Neural cell (in vitro differentiated cells): Measurements from ENCODE around the gene OR51E2. TPM values are rescaled to one million over a fixed set of nuclear protein-coding genes. Genes with fewer than 3 reads are reported as not detected.

Source experiments
- H2AFZ ChIP-seq: fragments of 200-600, 300-800 bp; sonication (generic), shearing (Covaris generic); 2 replicates; pipeline ENCODE4 v1.6.0; 2014; ENCODE audit warnings: low read depth, mild to moderate bottlenecking, antibody characterized with exemption, low read length, moderate library complexity
- H3F3A ChIP-seq: fragments of 200-600 bp; shearing (Covaris generic); 2 replicates; pipeline ENCODE4 v1.6.1; 2016; ENCODE audit warnings: mild to moderate bottlenecking, moderate library complexity, mixed read lengths, antibody characterized with exemption, low read length; ENCODE audit not compliant: insufficient read depth, poor library complexity, severe bottlenecking
- H3K27ac ChIP-seq: fragments of 200-600, 300-800 bp; sonication (generic), shearing (Covaris generic); 2 replicates; pipeline ENCODE4 v1.5.1; 2014; ENCODE audit warnings: mild to moderate bottlenecking, low read length, moderate library complexity
- H3K27me3 ChIP-seq: fragments of 300-800, 200-600 bp; sonication (generic), shearing (Covaris generic); 2 replicates; pipeline ENCODE4 v1.6.0; 2014; ENCODE audit warnings: mild to moderate bottlenecking, low read depth, low read length, moderate library complexity; ENCODE audit not compliant: insufficient read depth
- H3K36me3 ChIP-seq: fragments of 300-800, 200-600 bp; sonication (generic), shearing (Covaris generic); 2 replicates; pipeline ENCODE4 v1.5.1; 2014; ENCODE audit warnings: mild to moderate bottlenecking, antibody characterized with exemption, low read length, moderate library complexity; ENCODE audit not compliant: insufficient read depth
- H3K4me2 ChIP-seq: fragments of 300-800, 200-600 bp; sonication (generic), shearing (Covaris generic); 2 replicates; pipeline ENCODE4 v1.6.0; 2014; ENCODE audit warnings: mild to moderate bottlenecking, low read length
- H3K4me3 ChIP-seq: fragments of 300-800, 200-600 bp; sonication (generic), shearing (Covaris generic); 2 replicates; pipeline ENCODE4 v1.5.1; 2014; ENCODE audit warnings: mild to moderate bottlenecking, low read length, moderate library complexity
- H3K79me2 ChIP-seq: fragments of 200-600 bp; shearing (Covaris generic); replicated peaks from 2 replicates; pipeline ENCODE4 v1.6.0; 2014; ENCODE audit warnings: mild to moderate bottlenecking, low read length, moderate library complexity; ENCODE audit not compliant: insufficient read depth
- H3K9ac ChIP-seq: fragments of 300-800, 200-600 bp; sonication (generic), shearing (Covaris generic); 2 replicates; pipeline ENCODE4 v1.6.1; 2016; ENCODE audit warnings: mild to moderate bottlenecking, low read length, mixed read lengths
- H3K9me2 ChIP-seq: fragments of 200-600 bp; shearing (Covaris generic); 2 replicates; pipeline ENCODE4 v1.6.1; 2016; ENCODE audit warnings: mild to moderate bottlenecking, low read length, mixed read lengths; ENCODE audit not compliant: insufficient read depth
- H3K9me3 ChIP-seq: fragments of 200-600, 300-800 bp; sonication (generic), shearing (Covaris generic); 2 replicates; pipeline ENCODE4 v1.6.1; 2016; ENCODE audit warnings: mild to moderate bottlenecking, mixed run types, low read length, moderate library complexity, mixed read lengths
- H4K20me1 ChIP-seq: fragments of 200-600 bp; shearing (Covaris generic); 2 replicates; pipeline ENCODE4 v1.6.1; 2016; ENCODE audit warnings: mild to moderate bottlenecking, mixed run types; ENCODE audit not compliant: insufficient read depth
- CTCF ChIP-seq: fragments of 450-650 bp; IDR thresholded peaks from 2 replicates; pipeline ENCODE4 v1.5.1; 2014; ENCODE audit warnings: antibody characterized with exemption, mild to moderate bottlenecking, moderate library complexity; ENCODE audit not compliant: poor library complexity, severe bottlenecking
- EP300 ChIP-seq: fragments of 450-650 bp; conservative IDR thresholded peaks from 2 replicates; pipeline ENCODE4 v1.6.1; 2014; ENCODE audit warnings: antibody characterized with exemption, mild to moderate bottlenecking, moderate library complexity; ENCODE audit not compliant: poor library complexity, severe bottlenecking
- EZH2 ChIP-seq: fragments of 200-600, 300-800 bp; shearing (Covaris generic), sonication (generic); IDR thresholded peaks from 2 replicates; pipeline ENCODE4 v1.6.1; 2014; ENCODE audit warnings: antibody characterized with exemption, low read length, borderline replicate concordance, mild to moderate bottlenecking; ENCODE audit not compliant: insufficient read depth, poor library complexity, severe bottlenecking
- MXI1 ChIP-seq: fragments of 450-650 bp; conservative IDR thresholded peaks from 2 replicates; pipeline ENCODE4 v1.6.1; 2014; ENCODE audit warnings: antibody characterized with exemption, mild to moderate bottlenecking; ENCODE audit not compliant: poor library complexity, severe bottlenecking
- POLR2AphosphoS5 ChIP-seq: IDR thresholded peaks from 2 replicates; pipeline ENCODE4 v1.6.1; 2012
- RAD21 ChIP-seq: fragments of 450-650 bp; conservative IDR thresholded peaks from 2 replicates; pipeline ENCODE4 v1.6.1; 2014; ENCODE audit warnings: antibody characterized with exemption, mild to moderate bottlenecking, moderate library complexity
- REST ChIP-seq: IDR thresholded peaks from 2 replicates; pipeline ENCODE4 v1.6.1; 2012; ENCODE audit warnings: borderline replicate concordance
- SMC3 ChIP-seq: fragments of 450-650 bp; conservative IDR thresholded peaks from 2 replicates; pipeline ENCODE4 v1.6.1; 2014; ENCODE audit warnings: antibody characterized with exemption, mild to moderate bottlenecking, moderate library complexity; ENCODE audit not compliant: poor library complexity
- TAF1 ChIP-seq: IDR thresholded peaks from 2 replicates; pipeline ENCODE4 v1.6.1; 2012; ENCODE audit warnings: low read depth
- polyA plus RNA-seq: library from polyadenylated mRNA; depleted of rRNA; stranded (reverse); fragments of >200 nt; gene quantifications from 2 replicates; pipeline ENCODE4 v1.2.3, GENCODE V29; 2014

OR51E2 gene
- polyA plus RNA-seq, 1 donor from 2014 or later: not detected

GRCh38 chr11:4684631-4685285 lies 12.9 kb downstream of the OR51E2 start:
- no peak overlapping the region for H3K4me2 ChIP-seq
- no peaks in the 10 kb centered on the region for H3K79me2 ChIP-seq
- no peak overlapping the region for H3K27ac ChIP-seq
- no peaks in the 10 kb centered on the region for H3F3A ChIP-seq
- no peaks in the 10 kb centered on the region for H3K9me3 ChIP-seq
- TF ChIP-seq MXI1 (no peak), EZH2 (no peak), CTCF (no peak), POLR2AphosphoS5 (no peak), RAD21 (no peak), REST (no peak), EP300 (no peak), SMC3 (no peak), TAF1 (no peak)
- no peaks in the 10 kb centered on the region for H3K9me2 ChIP-seq
- H3K4me3 ChIP-seq: no peak overlapping the region
- no peak overlapping the region for H3K9ac ChIP-seq
- H3K36me3 ChIP-seq: no peaks in the 10 kb centered on the region
- H3K27me3 ChIP-seq: no peaks in the 10 kb centered on the region
- H4K20me1 ChIP-seq: no peaks in the 10 kb centered on the region
- no peak overlapping the region for H2AFZ ChIP-seq

- Histone ChIP-seq H3K4me2 (no peak overlapping the region), H3K27ac (no peak overlapping the region)
Measured at GRCh38 chr11:4682623-4683419, 14.8 kb downstream of the OR51E2 start.

More at GRCh38 chr11:4682623-4683419, 14.8 kb downstream of the OR51E2 start:
- H3F3A ChIP-seq: no peaks in the 10 kb centered on the region
- no peaks in the 10 kb centered on the region for H4K20me1 ChIP-seq
- no peaks in the 10 kb centered on the region for H3K27me3 ChIP-seq
- H3K9ac ChIP-seq: no peak overlapping the region
- no peaks in the 10 kb centered on the region for H3K79me2 ChIP-seq
- H3K4me3 ChIP-seq: no peak overlapping the region
- H3K9me3 ChIP-seq: no peaks in the 10 kb centered on the region
- H2AFZ ChIP-seq: no peak overlapping the region
- no peaks in the 10 kb centered on the region for H3K9me2 ChIP-seq
- no peaks in the 10 kb centered on the region for H3K36me3 ChIP-seq
- no peak for TF ChIP-seq REST
- no peak for TF ChIP-seq TAF1
- TF ChIP-seq MXI1: no peak
- TF ChIP-seq CTCF: no peak
- TF ChIP-seq RAD21: no peak
- no peak for TF ChIP-seq EP300
- TF ChIP-seq SMC3: no peak
- TF ChIP-seq EZH2: no peak
